Right lung (tissue), 5 donors: ENCODE data around the gene GLRA1. TPM values are rescaled to one million over a fixed set of nuclear protein-coding genes. Genes with fewer than 3 reads are reported as not detected.
"Not testable (repeated sequence)": the region's sequence is repeated elsewhere in the genome, so short reads cannot be mapped to it uniquely, and the experiment has no call there.

ENCODE experiments used
- DNase-seq, 2 donors: peaks; one replicate each; pipeline ENCODE4 v3.0.0-alpha.2; 2013
- polyA plus RNA-seq, 5 donors: library from polyadenylated mRNA; unstranded; fragments of 120-200 nt; gene quantifications; one replicate each; pipeline versions ENCODE4 v1.2.1 to v1.2.3, GENCODE V29; 2013; ENCODE audit warnings: inconsistent platforms in 1 of 5, low replicate concordance in 1 of 5; ENCODE audit not compliant: insufficient read length in 5 of 5, insufficient read depth in 1 of 5

Gene GLRA1
- polyA plus RNA-seq, 5 donors: 0.09 to 0.13 TPM; not detected in 3

DNA sequence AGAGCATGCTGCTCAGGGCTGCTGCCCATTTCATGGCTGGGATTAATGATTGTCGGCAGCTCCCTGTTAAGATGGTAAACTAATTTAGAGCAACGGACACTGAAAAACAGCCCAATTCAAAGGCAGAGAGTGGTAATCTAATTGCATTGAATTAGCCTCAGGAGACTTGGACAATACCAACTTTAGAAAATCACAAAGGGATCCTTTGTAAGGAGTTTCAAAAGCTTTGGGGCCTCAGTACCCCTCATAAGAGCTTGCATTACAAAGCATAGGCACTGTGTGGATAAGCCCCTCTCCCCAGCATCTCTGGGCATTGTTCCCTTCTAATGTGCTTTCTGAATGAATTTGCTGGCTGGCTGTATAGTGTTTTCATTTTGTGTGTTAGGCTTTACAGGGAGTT is 6.7 kb downstream of the GLRA1 start:
- no peak for DNase-seq

- no peak for DNase-seq
Measured at GRCh38 chr5:151913425-151913824, 11.2 kb downstream of the GLRA1 start.

DNA sequence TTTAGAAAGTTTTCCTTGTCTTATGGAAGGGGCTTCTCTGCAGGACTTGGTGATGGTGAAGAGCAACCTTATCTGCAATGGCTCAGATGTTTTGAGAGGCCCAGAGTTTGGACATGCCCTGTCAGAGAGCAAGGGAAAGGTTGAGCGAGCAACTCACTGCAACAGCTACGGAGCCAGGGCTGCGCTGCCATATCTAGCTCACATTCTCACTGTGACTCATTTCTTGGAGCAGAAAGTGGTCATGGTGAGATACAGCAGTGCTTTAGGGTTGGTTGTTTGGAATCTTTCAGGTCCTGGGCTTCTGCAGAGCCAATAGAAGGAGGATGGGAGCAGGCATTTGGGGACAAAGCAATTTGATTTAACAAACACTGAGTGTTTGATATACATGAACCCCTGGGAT is 12.3 kb downstream of the GLRA1 start:
- no peak for DNase-seq

GRCh38 chr5:151911011-151911410 is 13.6 kb downstream of the GLRA1 start:
- DNase-seq: no peak

- no peak for DNase-seq
Measured at GRCh38 chr5:151909628-151910027, 15.0 kb downstream of the GLRA1 start.

DNA sequence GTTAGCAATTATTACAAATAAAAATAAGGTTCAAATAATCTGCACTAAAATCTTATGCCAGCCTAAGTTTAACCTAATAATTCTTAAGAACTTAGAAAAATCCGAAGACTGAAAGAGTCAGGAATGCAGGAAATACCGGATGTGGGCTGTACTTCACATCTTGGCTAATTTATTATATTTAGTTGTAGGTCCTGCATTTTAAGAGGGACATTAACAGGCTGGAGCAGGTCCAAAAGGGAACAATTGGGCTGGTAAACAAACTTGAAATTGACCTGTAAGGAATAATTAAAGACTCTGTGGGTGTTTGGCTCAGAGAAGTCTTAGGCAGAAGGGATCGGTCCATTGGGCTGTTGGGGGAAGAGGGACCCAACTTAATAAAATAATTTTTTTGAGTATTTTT is 18.4 kb downstream of the GLRA1 start:
- no peak for DNase-seq

GRCh38 chr5:151905557-151905961 is 19.1 kb downstream of the GLRA1 start:
- no peak for DNase-seq

- DNase-seq: peak; percentile 53 to 65
Measured at GRCh38 chr5:151904909-151905308, 19.7 kb downstream of the GLRA1 start.

DNA sequence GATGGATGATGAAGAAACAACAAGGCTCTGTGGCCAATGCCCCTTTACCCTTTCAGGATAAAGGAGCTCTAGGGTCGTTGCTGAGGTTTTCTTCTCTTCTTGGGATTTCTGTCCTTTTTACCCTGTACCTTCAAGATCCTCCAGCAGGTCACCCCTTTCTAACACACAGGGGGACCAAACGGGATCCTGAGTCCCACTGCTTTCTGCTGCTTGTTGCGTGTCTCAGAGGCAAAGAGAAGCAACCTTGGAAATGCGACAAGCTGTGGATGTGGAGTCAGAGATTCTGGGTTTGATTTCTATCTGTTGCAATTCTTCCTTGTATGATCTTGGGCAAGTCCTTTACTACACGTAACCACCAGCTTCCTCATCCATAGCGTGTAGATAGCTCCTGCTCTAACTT is 20.5 kb downstream of the GLRA1 start:
- DNase-seq: no peak

- no peak for DNase-seq
Measured at GRCh38 chr5:151903243-151903653, 21.4 kb downstream of the GLRA1 start.

GRCh38 chr5:151902215-151902614 is 22.4 kb downstream of the GLRA1 start:
- no peak for DNase-seq

- DNase-seq: no peak
Measured at GRCh38 chr5:151901611-151902010, 23.0 kb downstream of the GLRA1 start.

DNA sequence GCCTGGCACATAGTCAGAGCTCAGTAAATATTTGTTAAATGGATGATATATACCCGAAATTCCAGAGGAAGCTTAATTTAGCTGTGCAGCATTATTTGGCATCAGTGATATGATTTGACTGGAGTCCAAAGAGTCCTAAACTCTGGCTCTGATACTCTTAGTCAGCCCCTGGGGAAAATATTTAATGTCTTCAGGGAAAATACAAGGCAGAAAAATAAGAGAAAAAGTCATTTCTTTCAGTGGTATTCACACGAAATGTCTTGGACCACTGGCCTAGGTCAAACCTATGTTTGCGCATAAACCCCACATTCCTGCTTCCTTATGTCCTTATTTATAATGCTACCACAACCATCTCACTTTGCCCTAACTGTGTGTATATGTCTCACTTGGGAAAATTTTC is 23.8 kb downstream of the GLRA1 start:
- DNase-seq: no peak

DNA sequence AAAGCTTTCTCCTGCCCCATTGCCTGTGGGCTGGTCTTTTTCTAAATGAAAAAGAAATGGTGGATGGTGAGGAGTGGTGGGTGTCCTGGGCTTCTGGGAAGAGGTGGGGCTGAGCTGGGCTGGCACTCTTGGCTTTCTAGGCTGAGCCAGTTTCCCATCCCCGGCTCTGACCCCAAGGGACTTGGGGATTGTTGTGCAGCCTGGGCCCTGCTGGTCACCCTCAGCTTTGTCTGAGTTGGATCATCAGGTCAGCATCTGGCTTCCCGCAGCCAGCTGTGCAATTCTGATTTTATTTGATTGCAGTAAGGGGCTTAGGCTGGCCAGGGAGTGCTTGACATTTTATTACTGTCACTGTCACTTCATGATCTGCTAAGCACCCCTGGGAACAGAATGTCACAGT is 25.3 kb downstream of the GLRA1 start:
- no peak for DNase-seq

DNA sequence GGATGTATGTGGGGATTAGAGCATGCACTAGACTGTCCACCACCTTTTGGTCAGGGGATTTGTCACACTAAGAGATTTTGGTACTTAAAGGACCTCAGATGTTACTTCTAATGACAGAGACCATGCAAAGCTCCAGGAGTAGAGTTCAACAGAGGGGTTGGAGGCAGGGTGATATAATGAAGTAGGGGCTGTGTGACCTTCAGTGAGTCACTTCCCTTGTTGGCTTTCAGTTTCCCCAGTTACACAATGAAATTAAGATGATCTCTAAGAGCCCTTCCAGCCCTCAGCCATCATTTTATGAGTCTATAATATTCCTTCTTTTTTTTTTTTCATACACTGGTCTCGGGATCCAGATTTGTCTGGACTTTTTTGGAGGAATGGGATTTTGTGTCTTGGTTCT is 26.8 kb downstream of the GLRA1 start:
- DNase-seq: no peak

DNA sequence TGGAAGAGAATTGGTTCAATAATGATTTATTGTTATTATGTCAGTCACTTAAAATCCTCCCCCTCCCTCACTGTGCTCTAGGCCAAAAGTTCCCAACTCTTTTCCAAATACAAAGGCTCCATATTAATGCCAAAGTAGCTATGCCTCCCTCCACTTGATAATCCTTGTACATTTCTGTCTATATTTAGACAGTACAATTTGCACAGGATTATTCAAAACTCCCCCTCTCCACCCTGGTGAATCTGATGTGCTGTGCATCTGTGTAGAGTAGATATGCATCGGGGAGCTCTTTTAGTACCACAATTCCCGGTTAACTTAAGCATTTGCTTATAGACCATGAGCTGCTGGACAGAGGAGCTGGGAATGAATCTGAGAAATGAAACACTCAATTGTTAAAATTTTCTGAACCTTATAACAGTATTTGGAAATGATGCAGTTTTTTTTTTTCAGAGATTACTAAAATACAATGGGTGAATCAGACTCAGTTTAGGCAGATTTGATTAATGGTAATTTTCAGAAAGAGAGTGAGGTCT is 27.6 kb downstream of the GLRA1 start:
- no peak for DNase-seq

DNA sequence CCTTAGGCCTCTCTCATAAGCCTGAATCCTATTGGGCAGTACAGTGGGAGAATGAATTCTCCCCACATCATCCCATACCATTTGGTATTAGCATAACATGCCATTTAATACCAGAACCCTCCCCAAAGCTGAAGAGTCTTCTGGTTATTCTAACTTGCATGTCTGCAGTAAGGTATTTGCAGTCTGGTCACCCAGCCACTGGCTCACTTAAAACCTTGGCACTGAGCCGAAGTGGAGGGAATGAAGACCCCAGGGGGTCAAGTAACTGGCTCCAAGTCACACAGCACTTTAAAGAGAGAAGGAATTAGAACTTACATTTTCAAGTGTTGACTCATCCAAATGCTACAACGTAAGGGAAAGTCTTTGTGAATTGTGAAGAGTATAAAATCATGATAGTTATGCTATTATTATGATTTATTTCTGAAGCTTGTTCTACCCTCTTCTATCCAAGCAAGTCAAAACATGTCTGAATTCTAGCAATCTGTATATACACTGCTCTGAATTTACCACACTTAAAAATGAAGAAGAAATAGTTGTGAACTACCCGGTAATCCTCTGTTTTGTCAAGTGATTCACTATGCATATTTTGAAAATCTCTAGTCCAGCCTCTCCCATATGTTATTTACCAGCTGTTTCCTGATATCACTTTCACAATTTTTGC is 28.5 kb downstream of the GLRA1 start:
- no peak for DNase-seq

DNA sequence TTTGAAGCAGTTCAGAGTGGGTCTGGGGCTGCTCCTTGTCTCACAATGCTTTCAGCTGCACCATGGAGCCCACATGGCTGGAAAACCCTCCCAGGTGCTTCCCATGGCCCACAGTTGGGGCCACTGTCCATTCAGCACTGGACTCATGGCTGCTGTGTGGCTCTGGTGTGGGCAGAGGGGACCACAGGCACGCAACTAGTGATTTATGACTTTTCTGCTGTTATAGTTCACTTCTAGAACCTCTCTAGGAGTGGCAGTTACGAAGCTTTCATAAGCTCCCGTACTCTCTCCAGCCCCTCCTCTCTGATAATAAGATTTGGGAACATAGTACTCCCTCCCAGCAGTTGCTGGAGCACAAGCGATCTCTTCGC is 29.0 kb downstream of the GLRA1 start:
- no peak for DNase-seq

DNA sequence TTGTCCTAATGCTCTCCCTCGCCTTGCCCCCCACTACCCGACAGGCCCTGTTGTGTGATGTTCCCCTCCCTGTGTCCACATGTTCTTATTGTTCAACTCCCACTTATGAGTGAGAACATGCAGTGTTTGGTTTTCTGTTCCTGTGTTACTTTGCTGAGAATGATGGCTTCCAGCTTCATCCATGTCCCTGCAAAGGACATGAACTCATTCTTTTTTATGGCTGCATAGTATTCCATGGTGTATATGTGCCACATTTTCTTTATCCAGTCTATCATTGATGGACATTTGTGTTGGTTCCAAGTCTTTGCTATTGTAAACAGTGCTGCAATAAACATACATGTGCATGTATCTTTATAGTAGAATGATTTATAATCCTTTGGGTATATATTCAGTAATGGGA is 31.2 kb downstream of the GLRA1 start:
- not testable (repeated sequence) for DNase-seq

GRCh38 chr5:151892393-151892792 is 32.3 kb downstream of the GLRA1 start:
- DNase-seq: no peak

- DNase-seq: no peak
Measured at GRCh38 chr5:151890299-151890698, 34.4 kb downstream of the GLRA1 start.

DNA sequence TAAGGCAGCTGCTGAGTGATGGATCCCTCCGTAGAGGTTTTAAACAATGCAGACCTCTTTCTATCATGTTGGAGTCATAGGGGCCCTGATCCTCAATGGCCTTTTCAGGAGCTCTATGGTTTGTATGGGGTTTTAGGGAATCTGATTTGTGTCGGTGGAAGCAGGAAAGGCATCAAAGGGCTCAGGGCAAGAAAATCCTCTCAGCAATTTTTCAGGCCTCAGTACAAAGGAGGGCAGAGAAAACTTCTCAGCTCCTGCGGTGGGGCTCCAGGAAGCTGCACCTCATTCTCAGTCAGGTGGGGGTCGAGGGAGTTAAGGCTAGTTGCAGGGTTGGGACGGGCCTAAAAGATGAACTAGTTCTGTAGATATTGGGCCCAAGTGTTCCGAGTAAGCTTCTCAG is 35.0 kb downstream of the GLRA1 start:
- no peak for DNase-seq

DNA sequence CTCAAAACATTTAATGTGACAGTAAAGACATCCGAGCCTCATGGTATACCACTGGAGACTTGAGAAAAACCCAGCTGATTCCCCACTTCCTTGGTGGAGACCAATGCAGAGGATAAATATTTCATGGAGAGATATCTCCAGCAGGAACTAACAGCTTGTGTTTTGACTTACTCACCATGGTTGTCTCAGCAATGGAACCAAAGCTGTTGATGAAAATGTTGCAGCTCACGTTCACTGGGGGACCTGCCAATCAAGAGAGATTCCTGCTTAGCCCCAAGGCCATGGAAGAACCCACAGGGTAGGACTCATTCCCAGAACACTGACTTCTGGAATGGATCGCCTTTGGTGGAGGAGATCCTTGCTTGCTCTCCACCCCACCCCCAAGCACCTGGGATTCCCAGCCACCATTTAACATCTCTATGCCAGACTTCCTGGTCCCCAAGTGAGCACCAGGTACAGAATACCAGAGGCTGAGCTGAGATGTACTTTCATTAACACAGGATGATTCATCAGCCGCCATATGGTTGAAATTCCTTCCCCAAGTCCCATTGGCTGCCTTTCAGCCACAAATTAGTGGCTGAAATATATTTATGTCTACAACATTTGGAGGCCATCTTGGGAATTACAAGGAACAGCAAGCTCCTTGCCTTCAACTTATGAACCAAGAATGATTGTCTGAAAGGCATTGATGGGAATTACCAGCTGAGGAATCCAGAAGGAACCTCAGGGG is 37.9 kb downstream of the GLRA1 start:
- no peak for DNase-seq
